ENCODE measurements around the gene ANAPC10. TPM values are rescaled to one million over a fixed set of nuclear protein-coding genes. Genes with fewer than 3 reads are reported as not detected.

Gene ANAPC10
- total and polyA plus RNA-seq, 2 experiments from 2014 or later, result 20.1 to 26.9 TPM

- TF ChIP-seq, protein P1, sequence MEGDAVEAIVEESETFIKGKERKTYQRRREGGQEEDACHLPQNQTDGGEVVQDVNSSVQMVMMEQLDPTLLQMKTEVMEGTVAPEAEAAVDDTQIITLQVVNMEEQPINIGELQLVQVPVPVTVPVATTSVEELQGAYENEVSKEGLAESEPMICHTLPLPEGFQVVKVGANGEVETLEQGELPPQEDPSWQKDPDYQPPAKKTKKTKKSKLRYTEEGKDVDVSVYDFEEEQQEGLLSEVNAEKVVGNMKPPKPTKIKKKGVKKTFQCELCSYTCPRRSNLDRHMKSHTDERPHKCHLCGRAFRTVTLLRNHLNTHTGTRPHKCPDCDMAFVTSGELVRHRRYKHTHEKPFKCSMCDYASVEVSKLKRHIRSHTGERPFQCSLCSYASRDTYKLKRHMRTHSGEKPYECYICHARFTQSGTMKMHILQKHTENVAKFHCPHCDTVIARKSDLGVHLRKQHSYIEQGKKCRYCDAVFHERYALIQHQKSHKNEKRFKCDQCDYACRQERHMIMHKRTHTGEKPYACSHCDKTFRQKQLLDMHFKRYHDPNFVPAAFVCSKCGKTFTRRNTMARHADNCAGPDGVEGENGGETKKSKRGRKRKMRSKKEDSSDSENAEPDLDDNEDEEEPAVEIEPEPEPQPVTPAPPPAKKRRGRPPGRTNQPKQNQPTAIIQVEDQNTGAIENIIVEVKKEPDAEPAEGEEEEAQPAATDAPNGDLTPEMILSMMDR (IDR thresholded peaks at IDR 0.05; ENCODE audit: low read depth, low read length), result no peak
- DNase-seq (ENCODE audit: low read depth in 1 of 2, low spot score in 1 of 2), result no peak
- H3K27me3 ChIP-seq, result no peaks in the 10 kb centered on the region
- H3K4me1 ChIP-seq (ENCODE audit: low read depth), result peaks cover 4% of the 10 kb centered on the region
- no peaks in the 10 kb centered on the region for H3K36me3 ChIP-seq
- no peak overlapping the region for H3K4me3 ChIP-seq
- no peaks in the 10 kb centered on the region for H3K9me3 ChIP-seq (ENCODE audit: low read depth)
- no peak overlapping the region for H3K27ac ChIP-seq
These were observed 41.5 kb downstream of the ANAPC10 start for GRCh38 chr4:145056325-145057130.

GRCh38 chr4:145055533-145056257 is 42.3 kb downstream of the ANAPC10 start:
- no peaks in the 10 kb centered on the region for H3K27me3 ChIP-seq
- H3K36me3 ChIP-seq, result no peaks in the 10 kb centered on the region
- no peaks in the 10 kb centered on the region for H3K9me3 ChIP-seq (ENCODE audit: low read depth)
- DNase-seq (ENCODE audit: low read depth in 1 of 2, low spot score in 1 of 2), result no peak
- TF ChIP-seq, protein P1 (IDR thresholded peaks at IDR 0.05; ENCODE audit: low read depth, low read length), result no peak
- no peak overlapping the region for H3K4me3 ChIP-seq
- H3K4me1 ChIP-seq (ENCODE audit: low read depth), result peaks cover 4% of the 10 kb centered on the region
- H3K27ac ChIP-seq, result no peak overlapping the region

GRCh38 chr4:145049241-145049640 is 48.8 kb downstream of the ANAPC10 start:
- Histone ChIP-seq H3K4me1 (ENCODE audit: low read depth) (no peaks in the 10 kb centered on the region), H3K4me3 (no peak overlapping the region), H3K27ac (no peak overlapping the region), H3K27me3 (no peaks in the 10 kb centered on the region), H3K36me3 (peaks cover 4% of the 10 kb centered on the region), H3K9me3 (ENCODE audit: low read depth) (no peaks in the 10 kb centered on the region)
- TF ChIP-seq, protein P1 (IDR thresholded peaks at IDR 0.05; ENCODE audit: low read depth, low read length), result no peak
- no peak for DNase-seq (ENCODE audit: low read depth in 1 of 2, low spot score in 1 of 2)

- Histone ChIP-seq H3K27ac (no peak overlapping the region), H3K4me1 (ENCODE audit: low read depth) (no peaks in the 10 kb centered on the region), H3K9me3 (ENCODE audit: low read depth) (no peaks in the 10 kb centered on the region), H3K27me3 (no peaks in the 10 kb centered on the region), H3K4me3 (no peak overlapping the region), H3K36me3 (peaks cover 4% of the 10 kb centered on the region)
- no peak for DNase-seq (ENCODE audit: low read depth in 1 of 2, low spot score in 1 of 2)
- TF ChIP-seq, protein P1 (IDR thresholded peaks at IDR 0.05; ENCODE audit: low read depth, low read length), result no peak
These were observed 49.2 kb downstream of the ANAPC10 start for GRCh38 chr4:145048817-145049216.

DNA sequence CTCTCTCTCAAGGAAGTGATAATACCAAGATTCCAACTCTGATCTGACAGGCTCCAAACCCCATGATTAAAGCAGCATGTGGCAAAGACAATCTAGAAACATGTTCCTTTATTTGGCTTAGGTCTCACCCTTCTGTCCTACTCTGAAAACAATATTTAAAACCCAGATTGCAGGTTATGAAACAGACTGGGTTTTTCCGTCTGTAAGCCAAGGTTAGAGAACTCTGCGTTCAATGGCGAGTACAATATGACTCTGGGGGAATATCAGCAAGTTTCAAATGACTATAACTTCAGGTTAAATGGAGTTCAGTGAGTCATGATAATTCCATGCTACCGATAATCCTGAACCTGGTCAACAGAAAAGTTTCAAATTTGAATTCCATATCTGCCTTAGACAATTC is 50.8 kb downstream of the ANAPC10 start:
- Histone ChIP-seq H3K9me3 (ENCODE audit: low read depth) (no peaks in the 10 kb centered on the region), H3K27me3 (no peaks in the 10 kb centered on the region), H3K4me3 (no peak overlapping the region), H3K27ac (no peak overlapping the region), H3K4me1 (ENCODE audit: low read depth) (no peaks in the 10 kb centered on the region), H3K36me3 (peaks cover 4% of the 10 kb centered on the region)
- DNase-seq (ENCODE audit: low read depth in 1 of 2, low spot score in 1 of 2), result no peak
- TF ChIP-seq, protein P1 (IDR thresholded peaks at IDR 0.05; ENCODE audit: low read depth, low read length), result no peak

All from cardiac muscle cell (in vitro differentiated cells and primary cell).